ENCODE data around the gene LRRC43.
A peak's percentile ranks its signal among the peaks of the same experiment; 100 is the strongest.

Gene LRRC43, protein sequence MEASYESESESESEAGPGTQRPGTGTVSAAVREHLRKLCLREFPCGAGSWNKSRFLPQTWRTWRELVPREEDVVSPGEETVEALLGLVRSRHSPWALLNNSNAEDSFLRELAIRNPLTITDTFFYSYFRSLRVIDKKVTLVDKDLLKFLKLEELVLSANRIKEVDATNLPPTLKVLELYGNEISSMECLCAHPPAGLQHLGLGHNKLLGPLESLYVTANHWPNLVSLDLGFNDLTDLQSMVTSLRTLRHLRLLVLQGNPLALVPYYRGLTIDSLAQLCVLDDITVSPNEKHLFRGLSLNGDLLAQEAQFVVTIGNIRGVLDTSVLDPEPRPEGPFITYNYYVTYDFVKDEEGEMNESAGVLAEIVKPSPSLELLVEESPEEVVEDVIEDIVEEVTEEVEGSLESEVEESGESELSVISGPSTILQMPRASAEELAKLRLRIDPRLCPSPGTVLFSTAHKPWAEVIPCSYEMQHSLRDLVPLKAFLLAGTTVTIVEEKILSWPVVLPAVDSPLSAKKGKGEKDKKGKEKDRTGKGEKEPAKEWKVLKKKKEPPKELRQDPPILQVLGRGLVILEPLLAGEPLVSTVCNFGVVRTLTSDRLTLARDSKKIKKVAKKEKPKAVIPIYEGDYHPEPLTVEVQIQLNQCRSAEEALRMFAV

GRCh38 chr12:122182887-122183587 lies at the start of gene LRRC43:
TSS of gene LRRC43 (plus strand) at chr12:122183123. CDS start at chr12:122183145, 22 bp downstream.
- peak; percentile 6 for DNase-seq

DNA sequence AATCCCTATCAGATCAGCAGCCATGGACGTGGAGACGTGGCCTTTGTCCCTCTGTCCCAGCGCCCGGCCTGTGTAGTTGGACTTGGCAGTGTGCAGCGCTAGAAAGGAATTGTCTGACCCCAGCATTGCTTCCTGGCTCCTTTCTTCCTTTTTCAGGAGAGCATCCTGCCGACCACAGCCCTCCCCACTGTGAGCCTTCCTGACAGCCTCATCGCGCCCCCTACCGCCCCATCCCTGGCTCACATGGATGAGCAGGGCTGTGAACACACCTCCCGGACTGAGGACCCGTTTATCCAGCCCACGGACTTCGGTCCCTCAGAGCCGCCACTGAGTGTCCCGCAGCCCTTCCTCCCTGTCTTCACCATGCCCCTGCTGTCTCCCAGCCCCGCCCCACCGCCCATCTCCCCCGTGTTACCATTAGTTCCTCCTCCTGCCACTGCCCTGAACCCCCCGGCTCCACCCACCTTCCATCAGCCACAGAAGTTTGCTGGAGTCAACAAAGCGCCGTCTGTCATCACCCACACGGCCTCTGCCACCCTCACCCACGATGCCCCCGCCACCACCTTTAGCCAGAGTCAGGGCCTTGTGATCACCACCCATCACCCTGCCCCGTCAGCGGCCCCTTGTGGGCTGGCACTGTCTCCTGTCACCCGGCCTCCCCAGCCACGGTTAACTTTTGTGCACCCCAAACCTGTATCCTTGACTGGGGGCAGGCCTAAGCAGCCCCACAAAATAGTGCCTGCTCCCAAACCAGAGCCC lies 49.6 kb upstream of the LRRC43 start:
- no peak for DNase-seq

GRCh38 chr12:122135437-122136031 lies 47.4 kb upstream of the LRRC43 start:
- DNase-seq: no peak

DNA sequence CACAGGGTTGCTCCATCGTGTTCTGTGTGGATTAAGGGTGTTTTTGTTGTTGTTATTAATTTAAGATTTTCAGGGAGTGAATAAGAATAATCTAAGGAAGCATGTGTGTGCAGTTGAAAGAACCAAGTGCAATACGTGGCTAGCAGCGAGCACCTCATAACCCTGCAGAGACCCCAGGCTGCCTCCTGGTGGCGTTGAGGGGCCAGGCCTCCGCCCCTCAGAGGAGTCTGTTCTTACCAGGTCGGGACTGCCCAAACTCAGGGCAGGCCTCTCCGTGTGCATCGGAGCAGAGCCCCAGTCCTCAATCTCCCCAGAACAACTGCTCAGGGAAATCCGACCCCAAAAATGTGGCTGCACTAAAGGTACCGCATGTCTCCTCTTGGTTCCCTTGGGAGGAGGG lies 45.7 kb upstream of the LRRC43 start:
- DNase-seq: no peak

DNA sequence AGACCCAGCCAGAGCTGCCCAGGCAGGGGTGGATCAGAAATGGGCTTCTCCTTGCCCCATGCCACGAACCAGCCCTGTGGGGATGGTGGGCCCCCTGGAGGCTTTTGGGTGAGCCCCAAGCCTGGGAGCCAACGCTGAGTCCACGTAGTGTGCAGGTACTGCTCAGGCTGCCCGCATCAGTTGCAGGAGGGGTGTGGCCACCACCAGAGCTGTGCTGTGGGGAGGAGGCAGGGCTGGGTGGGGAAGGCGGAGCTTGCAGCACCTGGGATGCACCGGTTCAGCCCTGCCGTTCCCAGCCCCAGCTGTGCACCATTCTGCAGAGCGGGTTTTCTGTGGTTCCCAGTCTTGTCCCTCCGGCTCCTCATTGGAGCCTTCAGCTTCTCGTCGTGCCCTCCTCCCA lies 45.2 kb upstream of the LRRC43 start:
- DNase-seq: no peak

- DNase-seq: no peak
Measured at GRCh38 chr12:122138181-122138580, 44.7 kb upstream of the LRRC43 start.

DNA sequence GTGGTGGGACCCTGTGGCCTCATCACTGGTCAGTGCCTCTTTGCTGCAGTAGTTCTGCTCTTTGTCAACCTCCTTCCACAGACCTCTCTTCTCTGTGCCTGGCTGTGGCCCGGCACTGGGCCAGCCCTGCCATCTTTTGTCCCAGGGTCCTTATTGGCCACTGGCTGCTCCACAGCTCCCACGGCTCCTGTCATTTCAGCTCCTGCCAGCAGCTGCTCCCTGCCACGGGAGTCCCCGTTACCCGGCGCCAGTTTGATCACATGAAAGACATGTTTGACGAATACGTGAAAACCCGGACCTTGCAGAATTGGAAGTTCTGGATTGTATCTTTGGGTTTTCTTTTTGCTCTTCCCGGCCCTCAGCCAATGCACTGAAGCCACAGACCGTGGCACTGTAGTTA lies 44.3 kb upstream of the LRRC43 start:
- no peak for DNase-seq

GRCh38 chr12:122139266-122139665 lies 43.7 kb upstream of the LRRC43 start:
- DNase-seq: no peak

DNA sequence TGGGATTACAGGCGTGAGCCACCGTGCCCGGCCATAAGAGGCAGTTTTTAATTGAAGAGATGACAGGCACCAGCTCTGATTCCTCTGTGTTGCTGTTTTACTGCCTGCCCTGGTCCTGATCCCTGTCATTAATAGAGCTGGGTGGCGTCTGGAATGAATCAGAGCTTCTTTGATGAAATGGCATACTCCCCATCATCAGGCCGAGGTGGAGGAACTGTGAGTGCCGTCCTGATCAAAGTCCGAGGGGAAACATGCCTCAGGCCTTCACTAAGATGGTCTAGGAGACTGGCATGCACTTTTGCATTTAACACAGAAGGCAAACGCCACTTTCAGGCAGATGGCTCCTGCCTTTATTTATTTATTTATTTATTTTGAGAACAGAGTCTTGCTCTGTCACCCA lies 43.0 kb upstream of the LRRC43 start:
- no peak for DNase-seq

- no peak for DNase-seq
Measured at GRCh38 chr12:122140467-122141257, 42.3 kb upstream of the LRRC43 start.

GRCh38 chr12:122141911-122142725 lies 40.8 kb upstream of the LRRC43 start:
- no peak for DNase-seq

DNA sequence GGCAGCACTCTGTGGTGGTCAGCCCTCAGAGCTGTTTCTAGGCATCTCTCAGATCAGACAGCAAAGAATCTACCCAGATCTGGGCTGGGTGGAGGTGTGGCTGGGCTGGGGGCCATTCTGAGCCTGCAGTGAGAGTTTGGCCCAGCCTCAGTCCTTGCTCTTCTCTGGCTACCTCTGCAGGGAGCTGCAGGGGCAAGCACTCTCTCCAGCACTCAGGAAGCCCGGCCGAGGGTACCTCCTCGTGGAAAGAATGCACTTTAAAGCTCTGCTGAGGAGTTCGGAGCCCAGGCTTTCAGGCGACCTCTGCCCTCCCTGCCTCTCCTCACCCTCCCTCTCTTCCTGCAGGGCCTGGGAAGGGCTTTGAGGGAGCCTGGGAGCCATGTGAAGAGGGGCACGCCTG lies 40.1 kb upstream of the LRRC43 start:
- no peak for DNase-seq

DNA sequence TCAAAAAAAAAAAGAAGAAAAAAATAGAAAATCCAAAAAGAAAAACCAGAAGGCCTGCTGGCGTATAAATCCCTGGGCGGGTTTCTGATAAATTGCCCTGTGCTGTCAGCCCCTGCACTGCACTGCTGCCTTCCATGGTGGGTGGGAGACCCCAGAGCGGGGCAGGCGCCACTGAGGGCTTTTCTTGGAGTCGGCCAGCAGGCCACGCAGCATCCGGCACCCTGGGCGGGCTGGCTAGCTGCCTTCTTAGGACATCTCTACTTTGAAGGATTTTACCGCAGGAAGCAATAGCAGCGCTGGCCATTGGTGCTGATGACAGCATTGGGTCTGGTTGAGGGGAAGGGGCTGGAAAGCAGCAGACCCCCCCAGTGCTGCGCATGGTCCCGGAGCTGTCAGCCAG lies 38.0 kb upstream of the LRRC43 start:
- DNase-seq: no peak

DNA sequence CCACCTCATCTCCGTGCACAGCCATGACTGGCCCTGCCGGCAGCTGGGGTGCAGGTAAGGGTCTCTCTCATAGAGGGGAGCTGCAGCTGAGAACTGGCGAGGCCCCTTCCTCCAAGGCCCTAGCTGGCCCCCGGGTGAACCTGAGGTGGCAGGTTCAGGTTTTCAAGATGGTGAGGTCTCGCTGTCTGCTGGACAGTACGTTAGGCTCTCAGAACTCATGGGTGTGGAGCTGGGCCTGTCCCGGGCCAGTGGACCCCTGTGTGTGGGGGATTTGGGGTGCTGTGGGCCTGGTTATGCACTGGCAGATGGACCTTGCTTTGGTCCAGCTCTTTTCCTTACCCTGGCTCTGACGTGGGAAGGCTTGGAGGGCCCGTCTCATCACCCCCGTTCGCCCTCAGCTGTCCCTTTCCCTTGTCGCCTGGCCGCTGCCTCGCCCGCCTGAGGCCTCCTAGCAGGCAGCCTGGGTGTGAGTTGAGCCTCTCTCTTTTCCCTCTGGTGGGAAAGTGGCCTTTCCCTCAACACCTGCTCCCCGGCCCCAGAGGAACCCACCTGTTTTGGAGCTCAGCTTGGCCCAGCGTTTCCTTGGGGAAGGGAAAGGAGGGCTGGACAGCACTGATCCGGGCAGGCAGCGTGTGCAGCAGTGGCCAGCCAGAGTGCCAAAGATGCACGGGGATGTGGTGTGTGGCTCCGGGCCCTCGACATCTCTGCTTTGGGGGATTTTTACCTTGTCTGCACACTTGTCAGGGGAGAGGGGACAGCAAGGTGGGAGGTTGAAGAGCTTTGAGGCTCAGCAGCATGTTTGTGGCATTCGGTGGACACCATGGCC lies 37.2 kb upstream of the LRRC43 start:
- DNase-seq: no peak

- no peak for DNase-seq
Measured at GRCh38 chr12:122147514-122148290, 35.2 kb upstream of the LRRC43 start.

GRCh38 chr12:122148657-122149056 lies 34.3 kb upstream of the LRRC43 start:
- DNase-seq: no peak

DNA sequence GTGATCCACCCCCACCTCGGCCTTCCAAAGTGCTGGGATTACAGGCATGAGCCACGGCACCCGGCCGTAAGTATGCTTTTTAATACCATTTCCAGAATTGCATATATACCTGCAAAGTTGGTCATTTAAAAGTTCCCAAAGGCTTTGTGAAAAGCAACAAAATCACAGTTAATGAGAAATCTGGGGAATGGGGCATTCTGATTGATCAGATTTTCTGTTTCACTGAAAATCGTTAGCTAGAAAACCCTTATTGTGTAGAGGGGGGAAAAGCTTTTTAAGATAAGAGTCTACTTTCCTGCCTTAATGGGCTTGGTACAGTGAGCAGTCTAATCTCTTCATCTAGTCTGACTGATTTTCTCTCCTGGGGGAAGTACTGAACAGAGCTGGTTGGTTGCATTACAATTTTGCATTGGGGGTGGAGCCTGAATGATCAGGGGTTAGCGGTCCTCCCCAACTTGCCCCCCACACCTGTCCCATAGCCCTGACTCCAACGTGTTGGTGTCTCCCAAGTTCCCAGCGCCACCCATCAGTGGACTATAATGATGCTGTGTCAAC lies 32.7 kb upstream of the LRRC43 start:
- DNase-seq: no peak

- no peak for DNase-seq
Measured at GRCh38 chr12:122152754-122153153, 30.2 kb upstream of the LRRC43 start.

- no peak for DNase-seq
Measured at GRCh38 chr12:122155705-122156104, 27.2 kb upstream of the LRRC43 start.
